GM12878 (cell line): ENCODE measurements around the gene GNPNAT1. TPM values are rescaled to one million over a fixed set of nuclear protein-coding genes. Genes with fewer than 3 reads are reported as not detected.

Experiments
- ATAC-seq: fragments of 200-7000 bp; cut with Tn5 transposase; 3 replicates; pipeline ENCODE4 v1.9.1; 2020; ENCODE audit warnings: mild to moderate bottlenecking, moderate library complexity
- BruUV-seq: library from RNA; stranded (reverse); fragments of 400-500 nt; replicated peaks from 2 replicates; lab custom pipeline; 2021; lab: Mats Ljungman, UMichigan
- CTCF ChIA-PET: fragments of 300-600 bp; sonication (Branson Sonifier 250); formaldehyde crosslinking; extraction: SDS; loops from one replicate; lab custom pipeline; 2021; ENCODE audit warnings: inconsistent platforms; lab: Yijun Ruan, JAX
- POLR2A ChIA-PET: fragments of 350-600 bp; formaldehyde crosslinking; extraction: SDS; loops from one replicate; lab custom pipeline; 2021; ENCODE audit warnings: inconsistent platforms; lab: Charles Lee
- RAD21 ChIA-PET: fragments of 300-600 bp; sonication (Branson Sonifier 250); formaldehyde crosslinking; loops from one replicate; lab custom pipeline; 2023; ENCODE audit warnings: antibody characterized with exemption; ENCODE audit not compliant: unreplicated experiment; lab: Charles Lee
- SMC1A ChIA-PET: fragments of 300-600 bp; sonication (Branson Sonifier 250); formaldehyde crosslinking; loops from one replicate; lab custom pipeline; 2023; ENCODE audit not compliant: unreplicated experiment, uncharacterized antibody; lab: Charles Lee
- DNase-seq: peaks from one replicate; pipeline ENCODE4 v3.0.0-alpha.2; 2011; ENCODE audit warnings: low read depth, low spot score
- FAIRE-seq: peaks from 3 replicates; lab custom pipeline; 2011; peaks lifted over from hg19 to GRCh38; lab: Jason Lieb, UNC
- H2AFZ ChIP-seq: 2 replicates; pipeline ENCODE4 v1.6.0; 2011; ENCODE audit warnings: low read depth, low read length, control low read depth; ENCODE audit not compliant: control insufficient read depth
- H3K27ac ChIP-seq: 2 replicates; pipeline ENCODE4 v1.5.1; 2011; ENCODE audit warnings: control low read depth; ENCODE audit not compliant: control insufficient read depth, insufficient read depth
- H3K27me3 ChIP-seq, 2 experiments: replicated peaks in 1 of 2; 2 replicates each; pipeline versions ENCODE4 v1.6.0 to v1.6.1; 2011; ENCODE audit warnings: low read length in 1 of 2; ENCODE audit not compliant: control insufficient read depth in 2 of 2, insufficient read depth in 2 of 2
- H3K36me3 ChIP-seq, 2 experiments: 2 replicates each; pipeline ENCODE4 v1.5.1; 2011; ENCODE audit warnings: low read length in 1 of 2; ENCODE audit not compliant: control insufficient read depth in 2 of 2, insufficient read depth in 2 of 2
- H3K4me1 ChIP-seq: 2 replicates; pipeline ENCODE4 v1.6.1; 2011; ENCODE audit warnings: mild to moderate bottlenecking, low read length, moderate library complexity, mixed read lengths; ENCODE audit not compliant: control insufficient read depth, insufficient read depth
- H3K4me2 ChIP-seq: 2 replicates; pipeline ENCODE4 v1.6.0; 2011; ENCODE audit warnings: control low read depth; ENCODE audit not compliant: control insufficient read depth, insufficient read depth
- H3K4me3 ChIP-seq: fragments of 200-600 bp; sonication (generic); 2 replicates; pipeline ENCODE4 v1.5.1; 2016
- H3K79me2 ChIP-seq: 2 replicates; pipeline ENCODE4 v1.6.0; 2011; ENCODE audit warnings: low read length; ENCODE audit not compliant: control insufficient read depth, insufficient read depth
- H3K9ac ChIP-seq: 2 replicates; pipeline ENCODE4 v1.8.0; 2011; ENCODE audit warnings: low read length, control low read depth, mixed read lengths; ENCODE audit not compliant: control insufficient read depth, insufficient read depth
- H3K9me3 ChIP-seq: replicated peaks from 3 replicates; pipeline ENCODE4 v1.5.1; 2011; ENCODE audit warnings: mild to moderate bottlenecking, low read length; ENCODE audit not compliant: control insufficient read depth, insufficient read depth
- H4K20me1 ChIP-seq: 2 replicates; pipeline ENCODE4 v1.6.0; 2011; ENCODE audit not compliant: control insufficient read depth, insufficient read depth
- ATF3 ChIP-seq: IDR thresholded peaks from 2 replicates; pipeline ENCODE4 v1.6.1; 2011; ENCODE audit warnings: low read depth, mild to moderate bottlenecking, low read length, moderate library complexity, borderline replicate concordance; ENCODE audit errors: extremely low read depth
- BCLAF1 ChIP-seq: fragments of 450-650 bp; IDR thresholded peaks from 2 replicates; pipeline ENCODE4 v1.6.1; 2017; ENCODE audit warnings: antibody characterized with exemption, mild to moderate bottlenecking, moderate library complexity
- BHLHE40 ChIP-seq, 2 experiments: fragments of 450-650 bp in 1 of 2; IDR thresholded peaks; 2 replicates each; pipeline ENCODE4 v1.6.1; 2011 to 2017; ENCODE audit warnings: low read depth in 2 of 2, borderline replicate concordance in 1 of 2, improper control_type of control experiment in 1 of 2, low read length in 1 of 2, mild to moderate bottlenecking in 1 of 2
- CHD4 ChIP-seq: fragments of 200-600 bp; sonication (generic); IDR thresholded peaks from 2 replicates; pipeline ENCODE4 v1.6.1; 2016; ENCODE audit warnings: mild to moderate bottlenecking
- HCFC1 ChIP-seq: fragments of 150-350 bp; IDR thresholded peaks from 2 replicates; pipeline ENCODE4 v1.6.1; 2014; ENCODE audit warnings: low read length
- MAX ChIP-seq: IDR thresholded peaks from 2 replicates; pipeline ENCODE4 v1.6.1; 2012; ENCODE audit warnings: low read depth, low read length, improper control_type of control experiment
- MYB ChIP-seq: fragments of 150-350 bp; IDR thresholded peaks from 2 replicates; pipeline ENCODE4 v1.6.1; 2014; ENCODE audit warnings: mild to moderate bottlenecking, low read depth, low read length, borderline replicate concordance
- SUPT20H ChIP-seq: IDR thresholded peaks from 2 replicates; pipeline ENCODE4 v1.6.1; 2011; ENCODE audit warnings: low read depth, mild to moderate bottlenecking, low read length, moderate library complexity, borderline replicate concordance; ENCODE audit not compliant: control insufficient read depth
- ZBTB33 ChIP-seq: fragments of 450-650 bp; IDR thresholded peaks from 2 replicates; pipeline ENCODE4 v1.6.1; 2017; ENCODE audit warnings: mild to moderate bottlenecking
- ZNF207 ChIP-seq: fragments of 450-650 bp; IDR thresholded peaks from 2 replicates; pipeline ENCODE4 v1.6.1; 2014; ENCODE audit warnings: antibody characterized with exemption, mild to moderate bottlenecking, borderline replicate concordance
- ZNF592 ChIP-seq: fragments of 450-650 bp; IDR thresholded peaks from 2 replicates; pipeline ENCODE4 v1.6.1; 2017; ENCODE audit warnings: mild to moderate bottlenecking, moderate library complexity
- WGBS: methylation state at CpG from one replicate; pipeline ENCODE4 v1.1.6; 2016; ENCODE audit warnings: low lambda C conversion rate; ENCODE audit not compliant: insufficient replicate concordance, insufficient coverage; ENCODE audit errors: missing lambda C conversion rate; 5-methylcytosine and 5-hydroxymethylcytosine counted together
- in situ Hi-C: fragments of 300-500 bp; cut with MboI; formaldehyde crosslinking; loops from 9 replicates; pipeline ENCODE4 v1.14.3; 2018; ENCODE audit warnings: mixed read lengths
- intact Hi-C: fragments of 100-400 bp; cut with micrococcal nuclease; formaldehyde crosslinking; loops from one replicate; pipeline ENCODE4 v1.14.2; 2022; ENCODE audit not compliant: unreplicated experiment
- polyA plus RNA-seq, 11 experiments: library from polyadenylated mRNA; depleted of rRNA in 4 of 11; unstranded in 6 of 11; stranded (reverse) in 5 of 11; fragments of >200 nt; fragmentation: Nextera tagmentation in 4 of 11; fragmentation: Illumina TruSeq in 1 of 11; extraction: Ambion mirVana in 4 of 11; extraction: Trizol in 1 of 11; gene quantifications; 1 replicate in 1 of 11; 2 replicates in 10 of 11; pipeline versions ENCODE4 v1.2.1 to v1.2.3, GENCODE V29; 2011 to 2016; ENCODE audit warnings: inconsistent platforms in 2 of 11, missing spikeins in 2 of 11, low read depth in 1 of 11
- total RNA-seq, 4 experiments: library from RNA; depleted of rRNA in 3 of 4; stranded (reverse); fragments of >200 nt in 3 of 4; fragmentation: Illumina TruSeq in 1 of 4; extraction: Trizol in 1 of 4; gene quantifications; 2 replicates each; pipeline versions ENCODE4 v1.2.1 to v1.2.3, GENCODE V29; 2013 to 2021

The GNPNAT1 gene
- total and polyA plus RNA-seq, 10 of the 15 experiments (the other 5 are each of a cell fraction or from before 2014, with no cell fraction given): 18.9 to 52.6 (median 28.2) TPM

GRCh38 chr14:52821805-52822250 is 30.4 kb upstream of the GNPNAT1 start (continued):
- TF ChIP-seq BHLHE40 (IDR thresholded peaks at IDR 0.05; ENCODE audit: borderline replicate concordance in 1 of 2, low read depth in 2 of 2, low read length in 1 of 2) (no peak), BCLAF1 (no peak), HCFC1 (no peak), ZNF592 (no peak)

- H3K79me2 ChIP-seq: no peaks in the 10 kb centered on the region
- DNase-seq (no peak), FAIRE-seq (no peak), ATAC-seq (no peak)
- ChIA-PET RAD21 (no interaction called here), CTCF (interaction anchor here (1.3 kb wide), 1 partner anchor 488 kb away, joined by 3 read pairs; no protein-coding TSS in a partner anchor), POLR2A (no interaction called here), SMC1A (no interaction called here)
- no peaks in the 10 kb centered on the region for H3K36me3 ChIP-seq
- TF ChIP-seq MAX: no peak
- no peak for TF ChIP-seq ZBTB33
- TF ChIP-seq ATF3: no peak
- no peak for TF ChIP-seq CHD4
- no peak for TF ChIP-seq SUPT20H
- TF ChIP-seq ZNF207: no peak
- TF ChIP-seq MYB: no peak
- no peaks in the 10 kb centered on the region for H3K9me3 ChIP-seq
- BruUV-seq: no TSS peak
- H3K4me3 ChIP-seq: no peak overlapping the region
- H3K9ac ChIP-seq: no peak overlapping the region
- no peak overlapping the region for H2AFZ ChIP-seq
- H3K4me1 ChIP-seq: no peaks in the 10 kb centered on the region
- H3K27ac ChIP-seq: no peak overlapping the region
- H3K27me3 ChIP-seq: no peaks in the 10 kb centered on the region
- intact Hi-C loops: no loop called here
- H3K4me2 ChIP-seq: no peak overlapping the region
- 97% methylated on average over 1 of the region's 1 CpG for WGBS
- in situ Hi-C loops: no loop called here
- H4K20me1 ChIP-seq: no peaks in the 10 kb centered on the region
Observed at GRCh38 chr14:52808101-52808500, 16.7 kb upstream of the GNPNAT1 start.
